CD14-positive monocyte (primary cell): ENCODE results near the gene C2CD4D. TPM values are rescaled to one million over a fixed set of nuclear protein-coding genes. Genes with fewer than 3 reads are reported as not detected.
A peak's percentile ranks its signal among the peaks of the same experiment; 100 is the strongest.

Experiments used
- DNase-seq, 3 donors: peaks; one replicate each; pipeline ENCODE4 v3.0.0-alpha.2; 2011 to 2022
- H2AFZ ChIP-seq: 2 replicates; pipeline ENCODE4 v1.6.0; 2012; ENCODE audit warnings: mild to moderate bottlenecking, low read depth, low read length, inconsistent platforms; ENCODE audit not compliant: insufficient read depth, poor library complexity, severe bottlenecking
- H3K27ac ChIP-seq, 2 donors: 1 replicate in 1 of 2; 2 replicates in 1 of 2; pipeline ENCODE4 v1.5.1; 2012 to 2013; ENCODE audit warnings: low read length in 2 of 2, control low read depth in 1 of 2, inconsistent platforms in 1 of 2, low read depth in 1 of 2, mild to moderate bottlenecking in 1 of 2
- H3K27me3 ChIP-seq, 2 donors: one replicate each; pipeline versions ENCODE4 v1.6.0 to v1.6.1; 2011 to 2013; ENCODE audit warnings: low read length in 2 of 2; ENCODE audit not compliant: control insufficient read depth in 2 of 2, insufficient read depth in 2 of 2
- H3K36me3 ChIP-seq, 2 donors: replicated peaks in 1 of 2; 1 replicate in 1 of 2; 2 replicates in 1 of 2; pipeline versions ENCODE4 v1.5.1 to v1.6.1; 2012 to 2013; ENCODE audit warnings: low read length in 2 of 2, control low read depth in 1 of 2, inconsistent platforms in 1 of 2, mild to moderate bottlenecking in 1 of 2; ENCODE audit not compliant: insufficient read depth in 2 of 2, control insufficient read depth in 1 of 2
- H3K4me1 ChIP-seq, 2 donors: 1 replicate in 1 of 2; 2 replicates in 1 of 2; pipeline versions ENCODE4 v1.5.1 to v1.6.1; 2012 to 2013; ENCODE audit warnings: low read length in 2 of 2, control low read depth in 1 of 2, inconsistent platforms in 1 of 2, mild to moderate bottlenecking in 1 of 2, moderate library complexity in 1 of 2; ENCODE audit not compliant: insufficient read depth in 2 of 2, control insufficient read depth in 1 of 2
- H3K4me2 ChIP-seq: replicated peaks from 2 replicates; pipeline ENCODE3; 2012; ENCODE audit warnings: low read length, moderate library complexity, mild to moderate bottlenecking; ENCODE audit not compliant: poor library complexity, severe bottlenecking; ENCODE audit errors: extremely low read depth
- H3K4me3 ChIP-seq, 3 experiments: fragments of 200-600 bp in 1 of 3; sonication (generic) in 1 of 3; replicated peaks in 1 of 3; 1 replicate in 2 of 3; 2 replicates in 1 of 3; pipeline ENCODE4 v1.5.1; 2011 to 2013; ENCODE audit warnings: low read length in 3 of 3, mild to moderate bottlenecking in 3 of 3, control low read depth in 2 of 3, low read depth in 2 of 3, inconsistent platforms in 1 of 3, moderate library complexity in 1 of 3
- H3K79me2 ChIP-seq: 2 replicates; pipeline ENCODE4 v1.6.0; 2012; ENCODE audit warnings: mild to moderate bottlenecking, control low read depth, inconsistent platforms, low read length, moderate library complexity; ENCODE audit not compliant: insufficient read depth
- H3K9ac ChIP-seq: 2 replicates; pipeline ENCODE4 v1.6.0; 2017; ENCODE audit warnings: low read length, mild to moderate bottlenecking; ENCODE audit not compliant: insufficient read depth, poor library complexity, severe bottlenecking
- H3K9me3 ChIP-seq, 2 donors: replicated peaks in 1 of 2; 1 replicate in 1 of 2; 2 replicates in 1 of 2; pipeline versions ENCODE4 v1.5.1 to v1.6.1; 2012 to 2013; ENCODE audit warnings: low read length in 2 of 2, control low read depth in 1 of 2; ENCODE audit not compliant: control insufficient read depth in 1 of 2, insufficient read depth in 1 of 2
- H4K20me1 ChIP-seq: 2 replicates; pipeline ENCODE4 v1.6.0; 2012; ENCODE audit warnings: mild to moderate bottlenecking, low read length, control low read depth, moderate library complexity; ENCODE audit not compliant: insufficient read depth
- H3K27ac Mint-ChIP-seq, 7 donors: one replicate each; pipeline ENCODE4 v1.8.0; 2020; ENCODE audit warnings: mild to moderate bottlenecking in 7 of 7, mixed read lengths in 7 of 7, moderate library complexity in 6 of 7, inconsistent platforms in 2 of 7
- H3K27me3 Mint-ChIP-seq, 3 donors: one replicate each; pipeline ENCODE4 v1.8.0; 2021 to 2022; ENCODE audit warnings: low read depth in 3 of 3, mild to moderate bottlenecking in 3 of 3, mixed read lengths in 3 of 3, moderate library complexity in 3 of 3, inconsistent platforms in 1 of 3
- H3K36me3 Mint-ChIP-seq, 2 donors: one replicate each; pipeline ENCODE4 v1.8.0; 2020; ENCODE audit warnings: mixed read lengths in 2 of 2, inconsistent platforms in 1 of 2, mild to moderate bottlenecking in 1 of 2
- H3K4me1 Mint-ChIP-seq: one replicate; pipeline ENCODE4 v1.8.0; 2020; ENCODE audit warnings: mild to moderate bottlenecking, mixed read lengths
- H3K4me3 Mint-ChIP-seq, 2 donors: one replicate each; pipeline ENCODE4 v1.8.0; 2020; ENCODE audit warnings: mild to moderate bottlenecking in 2 of 2, mixed read lengths in 2 of 2, moderate library complexity in 1 of 2
- H3K9me3 Mint-ChIP-seq, 7 donors: one replicate each; pipeline ENCODE4 v1.8.0; 2020 to 2022; ENCODE audit warnings: mixed read lengths in 7 of 7, mild to moderate bottlenecking in 6 of 7, moderate library complexity in 6 of 7, inconsistent platforms in 2 of 7
- CTCF ChIP-seq: fragments of 200-600 bp; IDR thresholded peaks from one replicate; pipeline ENCODE4 v1.8.0; 2022; ENCODE audit warnings: antibody characterized with exemption, mild to moderate bottlenecking
- WGBS: methylation state at CpG from one replicate; pipeline ENCODE4 v1.1.5; 2013; ENCODE audit warnings: missing lambda C conversion rate; ENCODE audit not compliant: insufficient coverage; 5-methylcytosine and 5-hydroxymethylcytosine counted together
- intact Hi-C, 2 donors: fragments of 100-400 bp; cut with micrococcal nuclease; formaldehyde crosslinking; loops; one replicate each; pipeline versions ENCODE4 v1.15.0 to v1.15.1; 2023
- polyA plus RNA-seq, 3 donors: library from polyadenylated mRNA; depleted of rRNA in 1 of 3; unstranded in 2 of 3; stranded (reverse) in 1 of 3; fragments of 300-500 nt in 2 of 3; fragments of >200 nt in 1 of 3; fragmentation: Illumina TruSeq in 2 of 3; gene quantifications; 1 replicate in 2 of 3; 2 replicates in 1 of 3; pipeline ENCODE4 v1.2.3, GENCODE V29; 2012 to 2021

Gene C2CD4D
- polyA plus RNA-seq, 3 donors, result not detected

GRCh38 chr1:151846062-151846568 is 6.5 kb upstream of the C2CD4D start:
- H3K79me2 ChIP-seq, result no peaks in the 10 kb centered on the region
- no peak for TF ChIP-seq CTCF
- no peak overlapping the region for H2AFZ ChIP-seq
- peak overlapping the region in 1 of 2 donors; percentile 42 for H3K4me3 Mint-ChIP-seq
- intact Hi-C loops, result no loop called here
- peak in 1 of 3 donors; percentile 33 for DNase-seq
- 66% methylated on average over 6 of the region's 6 CpGs for WGBS
- no peak overlapping the region for H3K4me3 ChIP-seq
- no peak overlapping the region for H3K27ac ChIP-seq
- H3K27me3 Mint-ChIP-seq, result peaks cover 41 to 56% (median 46%) of the 10 kb centered on the region in 3 donors
- peaks cover 18 to 66% of the 10 kb centered on the region in 2 donors for H3K27me3 ChIP-seq
- H3K27ac Mint-ChIP-seq, result no peak overlapping the region
- H3K4me2 ChIP-seq, result no peak overlapping the region
- peaks cover 7% of the 10 kb centered on the region for H3K4me1 Mint-ChIP-seq
- H3K36me3 ChIP-seq, result no peaks in the 10 kb centered on the region
- no peak overlapping the region for H3K9ac ChIP-seq
- no peaks in the 10 kb centered on the region for H3K36me3 Mint-ChIP-seq
- H4K20me1 ChIP-seq, result no peaks in the 10 kb centered on the region
- H3K9me3 Mint-ChIP-seq, result no peaks in the 10 kb centered on the region
- no peaks in the 10 kb centered on the region for H3K4me1 ChIP-seq
- no peaks in the 10 kb centered on the region for H3K9me3 ChIP-seq

- H4K20me1 ChIP-seq, result no peaks in the 10 kb centered on the region
- no peaks in the 10 kb centered on the region for H3K36me3 ChIP-seq
- H3K4me3 ChIP-seq, result no peak overlapping the region
- H3K27me3 ChIP-seq, result peaks cover 36 to 71% of the 10 kb centered on the region in 2 donors
- peaks cover 21% of the 10 kb centered on the region for H3K4me1 Mint-ChIP-seq
- H3K9me3 ChIP-seq, result peaks cover 0 to 18% of the 10 kb centered on the region in 2 donors
- no peaks in the 10 kb centered on the region for H3K79me2 ChIP-seq
- no peak for TF ChIP-seq CTCF
- no peak overlapping the region for H3K27ac ChIP-seq
- H3K4me1 ChIP-seq, result peaks cover 16 to 18% of the 10 kb centered on the region in 2 donors
- no peak overlapping the region for H2AFZ ChIP-seq
- no peak overlapping the region for H3K4me2 ChIP-seq
- peaks cover 2 to 5% of the 10 kb centered on the region in 2 donors for H3K36me3 Mint-ChIP-seq
- H3K4me3 Mint-ChIP-seq, result no peak overlapping the region
- no peak overlapping the region for H3K27ac Mint-ChIP-seq
- H3K9me3 Mint-ChIP-seq, result peaks cover 0 to 12% (median 10%) of the 10 kb centered on the region in 7 donors
- no peak for DNase-seq
- intact Hi-C loops, result no loop called here
- H3K27me3 Mint-ChIP-seq, result peaks cover 59 to 66% (median 60%) of the 10 kb centered on the region in 3 donors
- no CpG with 5 or more reads among the region's 2 CpGs for whole genome bisulfite sequencing
- H3K9ac ChIP-seq, result no peak overlapping the region
Measured at GRCh38 chr1:151843398-151843797, 3.8 kb upstream of the C2CD4D start.
